Neuronal stem cell (in vitro differentiated cells): ENCODE measurements around the gene ADAM15.

Experiments used
- DNase-seq: peaks from one replicate; pipeline ENCODE4 v3.0.0-alpha.2; 2013; ENCODE audit warnings: low spot score
- H2AFZ ChIP-seq: one replicate; pipeline ENCODE4 v1.6.1; 2013; ENCODE audit warnings: mild to moderate bottlenecking, low read length, inconsistent platforms
- H2AK5ac ChIP-seq: 2 replicates; pipeline ENCODE4 v1.6.1; 2013; ENCODE audit warnings: low read depth, mild to moderate bottlenecking, inconsistent platforms, low read length, moderate library complexity, mixed read lengths
- H2BK120ac ChIP-seq: 2 replicates; pipeline ENCODE4 v1.6.1; 2013; ENCODE audit warnings: low read depth, mild to moderate bottlenecking, inconsistent platforms, low read length, moderate library complexity, mixed read lengths
- H2BK12ac ChIP-seq: one replicate; pipeline ENCODE4 v1.6.1; 2013; ENCODE audit warnings: low read length, inconsistent platforms
- H2BK15ac ChIP-seq: 2 replicates; pipeline ENCODE4 v1.6.1; 2013; ENCODE audit warnings: mild to moderate bottlenecking, low read length, inconsistent platforms, mixed read lengths
- H2BK5ac ChIP-seq: one replicate; pipeline ENCODE4 v1.6.1; 2013; ENCODE audit warnings: inconsistent platforms, mild to moderate bottlenecking, low read length, moderate library complexity
- H3K14ac ChIP-seq: one replicate; pipeline ENCODE4 v1.6.1; 2013; ENCODE audit warnings: low read length, inconsistent platforms
- H3K18ac ChIP-seq: 2 replicates; pipeline ENCODE4 v1.6.1; 2013; ENCODE audit warnings: low read length, inconsistent platforms
- H3K23ac ChIP-seq: 2 replicates; pipeline ENCODE4 v1.6.1; 2013; ENCODE audit warnings: low read depth, mild to moderate bottlenecking, mixed read lengths, low read length, inconsistent platforms; ENCODE audit not compliant: poor library complexity
- H3K27ac ChIP-seq: replicated peaks from 3 replicates; pipeline ENCODE4 v1.5.1; 2013; ENCODE audit warnings: low read length, inconsistent platforms
- H3K27me3 ChIP-seq, 3 experiments: 2 replicates each; pipeline ENCODE4 v1.6.1; 2013; ENCODE audit warnings: low read length in 3 of 3, mild to moderate bottlenecking in 2 of 3, inconsistent platforms in 1 of 3, low read depth in 1 of 3, mixed read lengths in 1 of 3, moderate library complexity in 1 of 3; ENCODE audit not compliant: control insufficient read depth in 3 of 3, insufficient read depth in 3 of 3
- H3K36me3 ChIP-seq, 2 donors: replicated peaks in 1 of 2; 2 replicates each; pipeline ENCODE4 v1.6.1; 2013; ENCODE audit warnings: low read length in 2 of 2; ENCODE audit not compliant: control insufficient read depth in 2 of 2, insufficient read depth in 2 of 2
- H3K4ac ChIP-seq: 2 replicates; pipeline ENCODE4 v1.6.1; 2013; ENCODE audit warnings: inconsistent platforms, mild to moderate bottlenecking, low read length, moderate library complexity
- H3K4me1 ChIP-seq, 2 donors: 1 replicate in 1 of 2; 2 replicates in 1 of 2; pipeline ENCODE4 v1.6.1; 2013; ENCODE audit warnings: low read length in 2 of 2, low read depth in 1 of 2; ENCODE audit not compliant: control insufficient read depth in 2 of 2, insufficient read depth in 1 of 2
- H3K4me2 ChIP-seq: one replicate; pipeline ENCODE4 v1.6.1; 2013; ENCODE audit warnings: mild to moderate bottlenecking, low read length, inconsistent platforms; ENCODE audit not compliant: insufficient read depth, poor library complexity, severe bottlenecking
- H3K4me3 ChIP-seq, 2 donors: 2 replicates each; pipeline ENCODE4 v1.5.1; 2013; ENCODE audit warnings: low read length in 2 of 2, mild to moderate bottlenecking in 2 of 2, inconsistent platforms in 1 of 2, moderate library complexity in 1 of 2
- H3K79me1 ChIP-seq: one replicate; pipeline ENCODE4 v1.6.1; 2013; ENCODE audit warnings: low read depth, mild to moderate bottlenecking, inconsistent platforms, low read length, moderate library complexity
- H3K9ac ChIP-seq: one replicate; pipeline ENCODE4 v1.6.1; 2013; ENCODE audit warnings: mild to moderate bottlenecking, low read depth, low read length, inconsistent platforms; ENCODE audit not compliant: poor library complexity
- H3K9me3 ChIP-seq, 2 donors: replicated peaks in 1 of 2; 2 replicates each; pipeline versions ENCODE3 to v1.6.1; 2013; ENCODE audit warnings: low read length in 2 of 2, mild to moderate bottlenecking in 2 of 2, inconsistent platforms in 1 of 2, low read depth in 1 of 2, mixed read lengths in 1 of 2, moderate library complexity in 1 of 2; ENCODE audit not compliant: control insufficient read depth in 2 of 2, insufficient read depth in 1 of 2
- H4K8ac ChIP-seq: one replicate; pipeline ENCODE4 v1.6.1; 2013; ENCODE audit warnings: low read depth, mild to moderate bottlenecking, inconsistent platforms, low read length, moderate library complexity
- H4K91ac ChIP-seq: one replicate; pipeline ENCODE4 v1.6.1; 2013; ENCODE audit warnings: low read length, low read depth, mild to moderate bottlenecking, inconsistent platforms; ENCODE audit not compliant: poor library complexity
- WGBS, 2 donors: extraction: QIAGEN DNeasy Blood & Tissue Kit; methylation state at CpG; one replicate each; pipeline ENCODE4 v1.1.7; 2013; ENCODE audit warnings: missing lambda C conversion rate in 2 of 2, mixed read lengths in 1 of 2; ENCODE audit not compliant: insufficient read length in 2 of 2, insufficient replicate concordance in 1 of 2; ENCODE audit errors: extremely low coverage in 2 of 2; 5-methylcytosine and 5-hydroxymethylcytosine counted together

ADAM15 gene

GRCh38 chr1:155071701-155072100 is 20.6 kb downstream of the ADAM15 start:
- Histone ChIP-seq H4K8ac (no peak overlapping the region), H2BK5ac (no peak overlapping the region), H3K23ac (no peak overlapping the region), H2BK15ac (peak overlapping the region; percentile 50), H4K91ac (no peak overlapping the region), H2AK5ac (peak overlapping the region; percentile 99), H3K36me3 (peaks cover 13 to 31% of the 10 kb centered on the region in 2 donors), H3K14ac (no peak overlapping the region), H3K4me3 (no peak overlapping the region), H3K27ac (no peak overlapping the region), H3K4me1 (peaks cover 21 to 31% of the 10 kb centered on the region in 2 donors), H3K9ac (no peak overlapping the region), H2BK12ac (no peak overlapping the region), H3K79me1 (no peaks in the 10 kb centered on the region), H3K18ac (no peak overlapping the region), H3K4ac (no peak overlapping the region), H2AFZ (no peak overlapping the region), H3K4me2 (peak overlapping the region; percentile 63), H3K9me3 (no peaks in the 10 kb centered on the region), H2BK120ac (no peak overlapping the region), H3K27me3 (peaks cover 0 to 2% (median 0%) of the 10 kb centered on the region in 3 experiments)
- peak; percentile 76 for DNase-seq
- WGBS, 2 donors, result no CpG with 5 or more reads among the region's 14 CpGs

GRCh38 chr1:155072531-155073289 is 21.6 kb downstream of the ADAM15 start:
- H3K9me3 ChIP-seq, result no peaks in the 10 kb centered on the region
- H3K23ac ChIP-seq, result no peak overlapping the region
- H4K8ac ChIP-seq, result no peak overlapping the region
- no peak overlapping the region for H3K27ac ChIP-seq
- no peak overlapping the region for H4K91ac ChIP-seq
- H3K18ac ChIP-seq, result no peak overlapping the region
- peaks cover 0 to 2% (median 0%) of the 10 kb centered on the region in 3 experiments for H3K27me3 ChIP-seq
- H3K4me3 ChIP-seq, result no peak overlapping the region
- no peak overlapping the region for H2BK12ac ChIP-seq
- no peak overlapping the region for H3K9ac ChIP-seq
- no peak overlapping the region for H2AFZ ChIP-seq
- no peaks in the 10 kb centered on the region for H3K79me1 ChIP-seq
- no peak for DNase-seq
- H3K4me2 ChIP-seq, result no peak overlapping the region
- H3K4me1 ChIP-seq, result peaks cover 22 to 32% of the 10 kb centered on the region in 2 donors
- no peak overlapping the region for H2AK5ac ChIP-seq
- no peak overlapping the region for H2BK5ac ChIP-seq
- H3K14ac ChIP-seq, result no peak overlapping the region
- H2BK15ac ChIP-seq, result no peak overlapping the region
- H3K4ac ChIP-seq, result no peak overlapping the region
- no CpG with 5 or more reads among the region's 7 CpGs for WGBS, 2 donors
- H3K36me3 ChIP-seq, result peaks cover 10 to 23% of the 10 kb centered on the region in 2 donors
- no peak overlapping the region for H2BK120ac ChIP-seq

DNA sequence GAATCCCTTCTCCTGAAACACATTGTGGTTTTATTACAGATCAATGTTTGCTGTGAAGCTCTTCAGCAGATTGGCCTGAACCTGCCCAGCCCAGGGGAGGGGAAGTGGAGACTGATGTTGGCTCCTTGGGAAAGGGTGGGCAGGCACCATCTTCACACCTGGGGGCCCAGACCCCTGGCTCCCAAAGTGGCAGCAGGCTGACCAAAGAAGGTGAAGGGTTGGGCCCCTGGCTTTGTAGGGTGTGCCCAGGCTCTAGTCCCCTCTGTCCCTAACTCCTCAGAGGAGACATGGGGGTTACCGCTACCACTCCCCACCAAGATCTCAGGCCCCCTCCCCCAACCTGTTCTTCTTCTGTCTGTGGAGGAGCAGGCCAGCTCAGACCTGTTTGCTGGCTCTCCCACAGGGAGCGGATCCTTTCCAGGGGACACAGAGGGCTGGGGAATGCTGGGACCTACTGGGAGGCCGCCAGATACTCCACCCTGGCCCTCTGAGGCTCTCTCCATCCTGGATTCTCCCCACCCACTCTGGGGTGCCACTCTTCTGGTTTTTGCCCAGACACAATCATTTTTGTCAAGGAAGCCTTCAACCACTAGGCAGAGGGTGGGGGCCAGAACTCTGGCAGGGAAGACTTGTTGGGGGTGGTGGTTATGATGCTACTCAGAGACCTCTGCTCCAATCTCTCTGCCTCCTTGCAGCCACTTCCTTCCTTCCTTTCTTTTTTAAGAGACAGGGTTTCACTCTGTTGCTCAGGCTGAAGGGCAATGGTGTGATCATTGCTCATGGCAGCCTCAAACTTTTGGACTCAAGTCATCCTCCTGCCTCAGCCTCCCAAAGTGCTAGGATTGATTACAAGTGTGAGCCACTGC is 22.5 kb downstream of the ADAM15 start:
- Histone ChIP-seq H2BK120ac (no peak overlapping the region), H4K8ac (no peak overlapping the region), H3K14ac (no peak overlapping the region), H3K9ac (peak overlapping the region; percentile 70), H3K4ac (no peak overlapping the region), H3K27me3 (peaks cover 0 to 2% (median 0%) of the 10 kb centered on the region in 3 experiments), H4K91ac (no peak overlapping the region), H3K36me3 (peaks cover 9 to 15% of the 10 kb centered on the region in 2 donors), H3K23ac (no peak overlapping the region), H2BK12ac (no peak overlapping the region), H2BK5ac (no peak overlapping the region), H3K9me3 (no peaks in the 10 kb centered on the region), H3K4me2 (no peak overlapping the region), H3K4me3 (no peak overlapping the region), H2AFZ (no peak overlapping the region), H3K27ac (no peak overlapping the region), H2AK5ac (no peak overlapping the region), H3K18ac (peak overlapping the region; percentile 40), H2BK15ac (peak overlapping the region; percentile 49), H3K79me1 (no peaks in the 10 kb centered on the region), H3K4me1 (peaks cover 26 to 32% of the 10 kb centered on the region in 2 donors)
- no CpG with 5 or more reads among the region's 3 CpGs for WGBS, 2 donors
- DNase-seq, result no peak

- Histone ChIP-seq H3K4me2 (no peak overlapping the region), H2BK5ac (no peak overlapping the region), H3K14ac (no peak overlapping the region), H3K36me3 (no peaks in the 10 kb centered on the region), H3K9ac (no peak overlapping the region), H3K9me3 (no peaks in the 10 kb centered on the region), H3K4ac (no peak overlapping the region), H3K4me1 (peaks cover 20 to 34% of the 10 kb centered on the region in 2 donors), H2AK5ac (peak overlapping the region; percentile 84), H2AFZ (no peak overlapping the region), H3K23ac (no peak overlapping the region), H3K27ac (no peak overlapping the region), H2BK15ac (no peak overlapping the region), H3K79me1 (no peaks in the 10 kb centered on the region), H2BK120ac (no peak overlapping the region), H4K91ac (no peak overlapping the region), H2BK12ac (no peak overlapping the region), H3K4me3 (no peak overlapping the region), H3K18ac (no peak overlapping the region), H4K8ac (no peak overlapping the region), H3K27me3 (peaks cover 5 to 17% (median 8%) of the 10 kb centered on the region in 3 experiments)
- WGBS, 2 donors, result no CpG with 5 or more reads among the region's 5 CpGs
- DNase-seq, result no peak
Observed at GRCh38 chr1:155075535-155075934, 24.4 kb downstream of the ADAM15 start.
